GM18870 (cell line): ENCODE measurements around the gene NXPH3.

ENCODE experiments used
- ATAC-seq: cut with Tn5 transposase; IDR thresholded peaks from one replicate; pipeline ENCODE4 v1.9.1; 2021; ENCODE audit warnings: moderate library complexity; ENCODE audit not compliant: unreplicated experiment

The NXPH3 gene

DNA sequence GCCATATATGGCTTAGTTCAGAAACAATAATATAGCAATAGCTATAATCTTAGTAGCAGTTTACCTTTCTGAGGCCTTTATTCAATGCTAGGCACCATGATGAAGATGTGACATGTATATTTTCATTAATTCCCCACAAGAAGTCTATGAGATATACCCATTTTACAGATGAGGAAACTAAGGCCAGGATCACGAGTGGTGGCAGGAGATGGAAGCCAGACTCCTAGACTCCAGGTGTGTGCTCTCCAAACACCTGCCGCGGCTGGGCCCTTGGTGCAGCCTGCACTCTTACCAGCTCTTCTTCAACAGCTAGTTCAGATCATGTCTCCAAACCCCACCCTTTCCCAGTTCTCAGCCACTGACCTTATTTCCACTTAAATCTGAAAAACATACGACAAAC lies 15.2 kb downstream of the NXPH3 start:
- no peak for ATAC-seq

DNA sequence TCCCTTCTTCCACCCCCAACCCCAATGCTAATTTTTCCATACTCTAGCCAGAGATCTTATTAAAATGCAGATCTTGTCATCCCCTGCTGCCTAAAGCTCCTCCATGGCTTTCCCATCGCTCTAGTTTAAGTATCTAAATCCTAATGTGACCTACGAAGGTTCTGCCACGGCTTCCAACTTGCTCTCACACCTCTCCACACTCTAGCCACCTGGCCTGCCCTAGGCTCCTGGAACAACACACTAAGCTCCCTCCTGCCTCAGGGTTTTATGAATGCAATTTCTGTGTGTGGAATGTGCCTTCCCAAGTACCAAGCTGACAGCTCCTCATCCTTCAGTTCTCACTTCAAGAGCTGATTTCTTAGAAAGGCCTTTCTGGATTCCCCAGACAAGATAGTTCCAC lies 16.6 kb downstream of the NXPH3 start:
- ATAC-seq = no peak

GRCh38 chr17:49595328-49595727 lies 19.7 kb downstream of the NXPH3 start:
- ATAC-seq = no peak

GRCh38 chr17:49595980-49596379 lies 20.3 kb downstream of the NXPH3 start:
- ATAC-seq = no peak

GRCh38 chr17:49596613-49597244 lies 21.1 kb downstream of the NXPH3 start:
- ATAC-seq = no peak

DNA sequence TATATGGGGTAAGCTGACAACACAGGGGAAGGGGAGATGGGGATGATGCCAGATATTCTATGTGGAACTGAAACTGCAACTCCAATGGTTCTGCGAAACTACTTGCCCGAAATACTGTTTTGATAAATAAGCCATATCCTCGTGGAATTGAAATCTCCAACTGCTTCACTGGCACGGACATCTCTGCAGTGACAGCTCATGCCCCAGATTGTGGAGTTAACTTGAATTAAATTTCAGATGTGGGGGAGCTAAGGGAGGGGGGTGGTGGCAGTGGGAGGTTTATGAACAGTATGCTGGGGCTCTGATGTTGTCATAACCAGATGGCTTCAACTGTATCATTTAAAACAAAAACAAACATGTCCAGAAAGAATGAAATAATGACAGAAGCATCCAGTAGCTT lies 21.8 kb downstream of the NXPH3 start:
- ATAC-seq = no peak

- no peak for ATAC-seq
These were observed 22.4 kb downstream of the NXPH3 start for GRCh38 chr17:49597928-49598655.

DNA sequence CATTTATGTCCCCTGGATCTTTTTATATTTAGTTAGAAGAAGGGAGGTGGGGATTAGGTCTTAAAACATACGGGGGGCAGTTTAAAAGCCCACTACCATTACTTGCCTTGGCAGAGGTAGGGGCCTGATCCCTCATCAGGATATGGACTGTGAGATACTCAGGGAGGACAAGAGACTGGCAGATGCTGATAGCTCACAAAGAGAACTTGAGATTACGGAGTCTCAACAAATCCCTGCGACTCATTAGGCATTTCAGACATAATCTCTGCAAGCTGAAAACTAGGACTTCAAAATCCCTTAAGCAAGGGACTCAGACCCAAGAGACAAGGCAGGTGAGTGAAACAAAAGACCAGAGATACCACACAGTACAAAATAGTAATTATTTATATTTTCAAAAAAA lies 23.2 kb downstream of the NXPH3 start:
- no peak for ATAC-seq

- no peak for ATAC-seq
These were observed 25.3 kb downstream of the NXPH3 start for GRCh38 chr17:49600949-49601348.

GRCh38 chr17:49602783-49603182 lies 27.1 kb downstream of the NXPH3 start:
- ATAC-seq = no peak

GRCh38 chr17:49603238-49603637 lies 27.6 kb downstream of the NXPH3 start:
- ATAC-seq = no peak

DNA sequence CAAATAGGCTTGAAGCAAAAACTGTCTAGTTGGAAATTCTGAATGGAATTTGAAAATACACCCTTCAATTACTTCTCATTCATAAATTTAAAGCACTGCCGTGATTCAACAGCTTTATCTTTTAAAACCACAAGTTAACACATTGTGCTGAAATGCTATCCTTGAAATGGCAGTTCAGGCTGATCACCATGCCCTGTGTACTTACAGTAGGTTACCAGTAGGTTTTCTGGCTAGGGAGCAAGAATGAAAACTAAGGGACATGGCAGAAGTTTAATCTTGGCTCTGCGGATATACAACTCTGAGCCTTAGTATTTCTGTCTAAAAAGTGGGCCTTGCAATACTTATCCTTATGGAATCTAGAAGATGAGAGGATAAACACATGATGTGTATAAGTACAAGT lies 28.0 kb downstream of the NXPH3 start:
- no peak for ATAC-seq

DNA sequence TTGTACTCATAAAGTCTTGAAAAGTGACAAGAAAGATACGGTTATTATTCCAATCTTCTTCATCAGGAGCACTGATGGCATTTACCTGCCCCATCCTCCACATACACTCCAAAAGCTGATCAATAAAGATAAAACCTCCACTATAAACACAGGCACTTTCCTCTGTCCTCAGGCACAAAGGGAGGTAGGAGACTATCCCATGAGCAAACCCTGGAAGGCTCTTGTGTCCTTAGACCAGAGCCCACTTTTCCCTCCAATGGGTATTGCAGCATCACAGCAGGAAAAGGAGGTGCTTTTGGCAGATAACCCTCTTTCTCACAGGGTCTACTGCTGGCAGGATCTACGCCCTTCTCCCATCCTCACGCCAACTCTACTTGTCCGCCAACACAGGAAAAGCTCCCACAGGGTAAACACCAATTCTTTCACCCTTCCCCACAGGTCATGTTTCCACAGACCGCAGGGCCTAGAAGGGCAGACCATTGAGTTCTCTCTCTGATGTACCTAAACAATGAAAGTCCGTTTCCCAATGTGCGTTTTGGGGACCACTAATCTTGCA lies 28.7 kb downstream of the NXPH3 start:
- no peak for ATAC-seq

- ATAC-seq = no peak
These were observed 35.4 kb downstream of the NXPH3 start for GRCh38 chr17:49610883-49611584.

- ATAC-seq = no peak
These were observed 37.1 kb downstream of the NXPH3 start for GRCh38 chr17:49612726-49613125.

DNA sequence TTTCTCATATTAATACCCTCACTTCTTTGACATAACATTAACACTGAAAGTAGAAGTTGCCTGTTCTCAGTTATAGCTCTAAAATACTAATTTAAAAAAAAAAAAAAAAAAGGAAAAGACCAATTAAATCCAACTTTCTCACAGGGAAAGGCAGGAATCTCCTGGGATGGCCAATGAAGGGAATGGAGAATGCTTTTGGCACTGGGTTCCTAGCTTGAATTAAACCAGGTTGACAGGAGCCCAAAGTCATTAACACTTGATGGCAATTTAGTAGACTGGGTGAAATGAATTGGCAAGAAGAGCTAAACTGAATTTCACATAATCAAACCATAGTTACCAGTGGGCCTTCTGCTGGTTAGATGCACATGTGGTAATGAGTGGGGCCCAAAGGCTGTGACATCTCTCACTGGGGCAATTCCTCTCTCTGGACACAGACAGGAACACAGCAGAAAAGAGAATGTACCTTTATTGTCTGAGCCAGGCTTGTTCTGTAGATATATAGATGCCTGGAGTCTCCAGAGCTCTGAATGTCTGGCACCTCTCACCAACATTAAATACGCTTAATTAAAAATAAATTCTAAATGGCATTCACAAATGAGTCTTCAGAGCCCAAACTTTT lies 37.6 kb downstream of the NXPH3 start:
- ATAC-seq = no peak

- ATAC-seq = no peak
These were observed 40.4 kb downstream of the NXPH3 start for GRCh38 chr17:49616086-49616485.

DNA sequence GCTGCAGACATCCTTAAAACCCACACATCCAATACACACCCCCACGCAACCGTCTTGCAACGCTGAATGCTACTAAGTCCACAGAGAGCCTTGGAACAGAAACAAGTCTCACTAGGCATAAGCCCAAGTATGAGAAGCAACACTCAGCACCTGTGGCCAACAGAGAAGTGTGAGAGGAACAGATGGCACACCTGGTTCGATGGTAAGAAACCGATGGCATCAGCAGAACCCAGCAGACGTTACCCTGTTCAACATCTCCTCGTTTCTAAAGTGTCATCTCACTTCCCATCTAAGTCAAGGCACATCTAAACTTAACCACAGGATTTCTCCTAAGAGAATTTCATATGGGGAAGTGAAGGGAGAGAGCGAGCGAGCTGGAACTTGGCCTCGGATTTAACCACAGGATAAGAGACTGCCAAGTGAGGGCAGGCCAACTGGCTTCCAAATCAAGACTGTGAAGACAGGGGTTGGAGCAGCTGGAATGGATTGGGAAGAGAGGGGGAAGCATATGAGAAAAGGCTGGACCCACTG lies 41.0 kb downstream of the NXPH3 start:
- ATAC-seq = no peak

DNA sequence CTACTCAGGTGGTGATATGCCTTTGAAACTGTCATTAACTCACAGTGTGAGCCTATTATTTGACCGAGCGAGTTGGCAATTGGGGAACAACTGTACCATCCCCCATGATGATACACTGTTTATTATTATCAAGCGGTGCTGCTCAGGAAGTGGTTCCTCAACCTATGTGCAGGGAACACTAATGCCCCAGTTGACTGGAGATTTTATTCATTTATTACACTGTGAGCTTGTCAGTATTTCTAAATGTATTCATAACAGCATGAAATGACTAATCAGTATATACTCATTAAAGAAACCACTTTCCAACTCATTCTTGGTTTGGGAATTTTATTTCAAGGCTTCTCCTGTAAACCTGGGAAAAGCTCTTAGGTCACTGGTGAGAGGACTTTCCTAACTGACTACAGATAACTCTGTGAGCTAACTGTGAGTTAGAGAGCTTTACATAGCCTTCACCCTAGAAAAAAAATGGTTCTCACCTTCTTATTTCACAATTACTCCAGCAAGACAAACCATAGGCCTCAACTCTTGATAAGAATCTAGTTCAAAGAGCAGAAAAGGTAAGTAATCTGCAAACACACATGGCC lies 42.4 kb downstream of the NXPH3 start:
- ATAC-seq = no peak

DNA sequence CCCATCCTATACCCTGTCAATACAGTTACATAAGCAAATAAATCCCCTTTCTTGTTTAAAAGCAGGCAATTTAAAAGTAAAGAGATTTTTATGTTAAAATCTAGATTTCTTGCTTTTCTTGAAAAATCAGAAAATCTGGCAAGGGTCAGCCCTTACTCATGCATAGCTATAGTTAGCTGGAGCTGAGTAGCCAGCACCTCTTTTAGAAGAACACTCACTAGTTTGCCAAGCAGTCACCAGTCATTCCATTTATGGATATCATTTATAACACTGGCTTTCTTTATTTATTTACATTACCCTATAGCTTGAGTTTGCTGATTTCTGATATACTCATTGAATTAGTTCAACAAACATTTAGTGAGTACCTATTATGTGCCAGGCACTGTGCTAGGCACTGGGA lies 45.7 kb downstream of the NXPH3 start:
- ATAC-seq = no peak
